Activated CD8-positive, alpha-beta memory T cell treated with anti-CD3 and anti-CD28 coated beads, Interleukin-2, amount 50 U/mL, for 1 hour (primary cell): ENCODE measurements around the gene LRIT2.

Source experiments
- DNase-seq: peaks from one replicate; pipeline ENCODE4 v3.0.0-alpha.2; 2020; ENCODE audit errors: extremely low read depth

LRIT2 gene

DNA sequence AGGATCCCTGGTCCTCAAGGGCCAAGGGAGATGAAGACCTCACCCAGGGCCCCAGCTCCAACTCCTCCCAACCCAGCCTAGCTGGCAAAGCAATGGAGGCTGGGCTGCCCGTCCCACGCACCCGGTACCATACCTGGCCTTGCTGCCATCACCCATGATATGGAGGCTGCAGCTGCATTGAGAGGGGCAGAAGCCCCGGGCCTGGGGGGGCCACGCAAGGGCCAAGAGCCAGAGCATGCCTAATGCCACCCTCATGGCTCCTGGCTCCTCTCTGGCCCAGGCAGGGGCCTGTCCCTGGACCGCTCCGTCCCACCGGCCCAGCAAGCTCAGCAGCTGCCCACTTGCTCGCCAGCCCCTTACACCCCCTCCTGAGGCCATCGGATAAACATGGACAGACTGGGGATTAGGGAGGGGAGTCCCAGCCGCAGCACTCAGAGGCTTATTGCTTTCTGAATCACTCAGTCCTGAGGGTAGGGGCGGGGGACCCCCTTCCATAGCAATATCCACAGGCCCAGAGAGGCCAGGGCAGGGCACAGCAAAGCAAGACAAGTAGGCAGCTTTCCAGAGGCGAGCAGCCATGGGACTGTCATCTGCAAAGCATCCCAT, 15.9 kb upstream of the LRIT2 start, which contains the start of gene LRIT1:
LRIT1 (minus strand) TSS at position 362 of the 606 bp plus-strand sequence; CDS start at position 255, 107 bp downstream.
- DNase-seq, result no peak

- no peak for DNase-seq
Observed at GRCh38 chr10:84238909-84239308, 13.6 kb upstream of the LRIT2 start.

GRCh38 chr10:84237199-84238051, 12.1 kb upstream of the LRIT2 start:
- no peak for DNase-seq

DNA sequence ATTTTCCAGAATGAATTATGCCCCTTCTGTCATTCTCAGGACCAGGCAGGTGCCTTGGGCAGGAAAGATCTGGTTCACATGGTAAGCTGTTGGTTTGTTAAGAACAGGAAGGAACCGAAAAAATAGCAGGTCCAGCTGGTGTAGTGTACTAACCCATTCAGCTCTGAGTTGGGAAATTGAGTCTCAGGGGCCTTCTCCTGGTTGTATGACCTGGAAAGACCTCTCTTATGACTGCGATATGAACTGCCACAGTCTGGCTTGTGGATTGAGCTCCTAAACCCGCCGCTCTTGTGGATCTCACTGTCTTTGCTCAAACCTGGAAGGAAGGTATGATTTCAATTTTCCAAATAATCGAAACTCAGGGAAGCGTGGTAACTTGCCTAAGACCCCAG, 11.5 kb upstream of the LRIT2 start:
- no peak for DNase-seq

- DNase-seq, result no peak
Observed at GRCh38 chr10:84235096-84235495, 9.8 kb upstream of the LRIT2 start.

- DNase-seq, result no peak
Observed at GRCh38 chr10:84234479-84234878, 9.1 kb upstream of the LRIT2 start.

GRCh38 chr10:84233940-84234339, 8.6 kb upstream of the LRIT2 start:
- DNase-seq, result no peak

GRCh38 chr10:84232376-84232775, 7.0 kb upstream of the LRIT2 start:
- no peak for DNase-seq

GRCh38 chr10:84230359-84230758, 5.0 kb upstream of the LRIT2 start:
- DNase-seq, result no peak

DNA sequence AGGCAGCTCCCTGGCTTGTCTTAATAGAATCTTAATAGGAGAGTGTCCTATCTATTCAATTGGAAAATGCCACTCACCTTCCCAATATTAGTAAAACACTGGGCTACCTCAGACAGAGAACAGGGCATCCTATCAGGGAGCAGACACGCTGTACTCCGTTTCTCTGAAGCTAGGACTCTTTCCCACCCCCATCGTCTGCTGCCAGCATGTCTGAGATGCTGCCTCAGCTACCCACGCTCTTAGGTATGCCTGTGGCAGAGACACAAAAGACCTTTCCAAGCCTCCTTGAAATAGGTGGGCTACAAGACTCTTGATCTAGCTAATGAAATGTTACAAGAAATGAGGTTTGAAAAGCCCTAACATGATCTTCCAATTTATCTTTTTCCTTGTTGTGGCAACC, 2.5 kb upstream of the LRIT2 start:
- no peak for DNase-seq

DNA sequence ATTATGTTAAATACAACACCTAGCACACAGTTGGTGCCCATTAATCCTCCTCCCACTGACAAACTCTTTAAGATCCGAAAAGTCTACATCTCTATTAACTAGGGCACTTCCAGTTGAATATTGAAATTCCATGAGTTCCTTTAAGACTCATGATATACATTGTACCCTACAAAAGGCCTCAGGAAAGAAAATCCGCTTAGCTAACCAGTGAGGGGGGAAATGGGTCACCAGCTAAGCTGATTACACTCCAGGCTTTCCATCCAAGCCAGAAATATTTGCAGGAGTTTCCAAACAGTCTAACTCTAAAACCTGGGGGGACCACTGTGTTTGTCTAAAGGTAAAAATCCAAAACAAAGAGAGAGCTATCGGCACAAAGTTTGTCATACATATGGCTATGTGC, 1.3 kb upstream of the LRIT2 start:
- no peak for DNase-seq

- DNase-seq, result no peak
Observed at GRCh38 chr10:84224411-84225028, 824 bp downstream of the LRIT2 start.

GRCh38 chr10:84221916-84222315, 3.4 kb downstream of the LRIT2 start:
- DNase-seq, result no peak

GRCh38 chr10:84217746-84218145, 7.6 kb downstream of the LRIT2 start:
- no peak for DNase-seq

DNA sequence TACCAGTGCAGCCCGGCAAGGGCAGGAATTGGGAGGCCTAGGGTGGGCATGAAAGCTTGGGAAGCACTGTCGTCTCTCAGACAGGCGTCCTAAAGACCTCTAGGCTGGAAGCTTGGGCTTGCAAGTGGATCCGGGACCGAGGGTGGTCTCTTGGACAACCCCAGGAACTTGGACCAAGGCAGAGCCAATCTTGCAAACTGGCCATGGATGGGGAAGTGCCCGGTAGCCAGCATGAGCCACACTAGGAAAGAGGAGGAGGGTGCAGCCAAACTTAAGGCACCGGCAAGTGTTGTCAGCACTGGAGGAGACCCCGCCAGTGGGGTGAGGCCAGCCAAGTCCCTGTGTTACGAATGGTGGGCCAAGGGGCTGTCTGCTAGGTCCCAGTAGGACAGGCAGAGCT, 8.5 kb downstream of the LRIT2 start:
- DNase-seq, result no peak

DNA sequence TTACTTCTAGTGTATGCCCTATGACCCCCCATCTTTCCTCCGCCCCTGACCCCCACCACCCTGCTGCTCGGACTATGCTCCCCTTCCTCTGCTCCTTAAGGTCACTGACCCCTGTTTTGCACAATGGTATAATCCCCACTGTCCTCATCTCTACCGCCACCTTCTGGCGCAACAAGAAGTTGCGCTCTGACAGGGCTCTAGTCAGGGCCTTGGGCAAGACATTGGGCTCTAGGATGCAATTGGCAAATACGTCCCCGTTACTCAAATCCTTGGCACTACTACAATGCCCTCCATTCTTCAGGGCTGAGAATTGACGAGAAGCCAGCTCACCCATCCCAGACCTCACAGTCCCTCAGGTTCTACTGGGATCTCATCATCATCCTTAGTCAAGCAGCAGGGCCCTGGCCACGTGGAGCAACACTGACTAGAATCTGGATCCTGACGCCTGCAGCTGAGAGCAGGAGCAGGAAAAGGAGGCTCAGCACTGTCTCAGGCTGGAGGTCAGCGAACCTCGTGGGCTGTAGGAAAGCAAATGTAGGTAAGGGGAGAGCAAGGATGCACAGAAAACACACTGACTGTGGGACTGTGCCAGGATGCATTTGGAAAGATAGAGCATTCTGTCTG, 10.6 kb downstream of the LRIT2 start:
- DNase-seq, result no peak

GRCh38 chr10:84214046-84214572, 11.2 kb downstream of the LRIT2 start:
- no peak for DNase-seq

DNA sequence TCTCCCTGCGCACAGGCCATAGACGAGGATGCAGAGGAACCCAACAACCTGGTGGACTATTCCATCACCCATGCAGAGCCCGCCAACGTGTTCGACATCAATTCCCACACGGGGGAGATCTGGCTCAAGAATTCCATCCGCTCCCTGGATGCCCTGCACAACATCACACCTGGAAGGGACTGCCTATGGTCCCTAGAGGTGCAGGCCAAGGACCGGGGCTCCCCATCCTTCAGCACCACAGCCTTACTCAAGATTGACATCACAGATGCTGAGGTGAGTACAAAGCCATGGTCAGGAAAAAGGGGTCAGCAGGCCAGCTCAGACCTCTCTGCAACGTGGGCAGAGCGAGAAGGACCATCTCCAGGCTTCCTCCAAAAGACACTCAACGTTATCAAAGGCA, 12.3 kb downstream of the LRIT2 start:
- no peak for DNase-seq

DNA sequence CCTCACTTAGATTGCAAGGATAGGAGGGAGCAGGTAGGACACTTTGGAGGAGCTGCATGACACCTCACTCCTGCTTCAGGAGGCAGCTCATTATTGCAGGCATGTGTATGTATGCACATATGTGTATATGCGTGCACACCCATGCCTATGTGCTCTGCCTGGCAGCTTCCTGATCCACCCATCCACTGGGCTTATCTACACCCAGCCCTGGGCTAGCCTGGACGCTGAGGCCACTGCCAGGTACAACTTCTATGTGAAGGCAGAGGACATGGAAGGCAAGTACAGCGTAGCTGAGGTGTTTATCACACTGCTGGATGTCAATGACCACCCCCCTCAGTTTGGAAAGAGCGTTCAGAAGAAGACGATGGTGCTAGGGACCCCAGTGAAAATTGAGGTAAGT, 13.3 kb downstream of the LRIT2 start:
- DNase-seq, result no peak

DNA sequence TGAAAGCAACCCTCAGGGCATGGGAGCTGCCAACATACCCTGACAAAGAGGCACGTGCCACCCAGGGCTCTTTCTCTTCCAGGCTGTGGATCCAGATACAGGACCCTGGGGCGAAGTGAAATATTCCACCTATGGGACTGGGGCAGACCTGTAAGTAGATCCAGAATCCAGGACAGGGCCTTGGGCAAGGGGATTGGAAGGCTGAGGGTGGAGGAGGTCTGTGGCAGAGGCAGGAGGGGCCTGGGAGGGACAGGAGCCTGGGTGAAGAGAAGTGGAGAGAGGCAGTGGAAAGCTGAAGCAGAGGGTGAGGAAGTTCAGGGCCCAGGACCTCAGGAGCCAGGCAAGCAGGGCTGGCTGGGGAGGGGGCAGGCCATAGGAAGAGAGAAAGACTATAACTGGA, 13.8 kb downstream of the LRIT2 start:
- DNase-seq, result no peak

GRCh38 chr10:84208023-84208422, 17.3 kb downstream of the LRIT2 start:
- no peak for DNase-seq

DNA sequence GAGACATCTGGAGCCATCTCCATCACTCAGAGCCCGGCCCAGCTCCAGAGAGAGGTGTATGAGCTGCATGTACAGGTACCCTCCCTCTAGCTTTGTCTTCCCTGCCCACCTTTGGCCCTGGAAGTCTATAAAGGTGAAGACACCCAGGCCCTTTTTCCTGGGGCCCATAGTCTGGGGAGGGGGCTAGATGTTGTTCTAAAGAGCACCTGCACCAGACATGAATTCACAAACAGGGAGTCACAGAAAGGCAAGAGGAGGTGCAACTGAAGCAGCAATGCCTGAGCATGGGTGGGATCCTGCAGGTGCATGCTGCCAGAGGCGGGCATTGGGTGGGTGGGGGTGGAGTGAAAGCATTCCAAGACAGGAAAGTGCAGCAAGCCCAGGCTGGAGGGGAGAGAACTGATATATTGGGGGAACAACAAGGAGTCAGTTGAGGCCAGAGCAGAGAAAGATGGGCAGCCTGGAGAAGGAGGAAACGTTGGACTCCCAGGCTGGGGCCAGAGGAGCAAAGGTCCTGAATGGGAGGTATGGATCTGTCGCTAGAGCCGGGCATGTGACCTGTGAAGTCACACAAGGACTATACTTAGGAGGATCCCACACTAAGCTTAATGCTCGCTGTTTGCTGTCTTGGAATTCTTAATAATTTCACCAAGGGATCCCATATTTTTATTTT, 19.4 kb downstream of the LRIT2 start:
- DNase-seq, result no peak
